Measurements from ENCODE around the gene BCL6. TPM values are rescaled to one million over a fixed set of nuclear protein-coding genes. Genes with fewer than 3 reads are reported as not detected.
A peak's percentile ranks its signal among the peaks of the same experiment; 100 is the strongest.

The BCL6 gene
- total RNA-seq, 1 donor from 2014 or later, result 7.7 TPM

DNA sequence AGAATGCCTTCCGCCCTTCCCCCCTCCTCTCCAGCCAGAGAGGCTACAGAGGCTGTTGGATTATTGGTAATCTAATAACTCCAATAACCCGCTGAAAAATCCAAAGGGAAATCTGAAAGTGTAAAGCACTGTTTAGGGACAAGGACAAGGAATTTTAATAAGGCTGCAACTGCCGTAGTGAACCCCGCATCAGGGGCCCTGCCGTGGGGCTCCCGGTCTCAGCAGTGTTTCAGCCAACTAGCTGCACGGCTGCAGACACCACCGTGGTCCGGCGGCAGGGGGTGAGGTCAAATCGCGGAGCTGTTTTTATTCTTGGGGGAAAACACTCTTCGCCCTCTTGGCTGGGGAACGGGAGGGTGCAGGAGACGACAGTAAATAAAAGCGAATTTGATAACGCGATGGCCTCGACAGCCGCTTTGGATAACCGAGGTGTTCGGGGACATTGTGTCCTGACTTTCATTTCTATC is 6.1 kb downstream of the BCL6 start:
- no peak for DNase-seq (ENCODE audit: low spot score)

DNA sequence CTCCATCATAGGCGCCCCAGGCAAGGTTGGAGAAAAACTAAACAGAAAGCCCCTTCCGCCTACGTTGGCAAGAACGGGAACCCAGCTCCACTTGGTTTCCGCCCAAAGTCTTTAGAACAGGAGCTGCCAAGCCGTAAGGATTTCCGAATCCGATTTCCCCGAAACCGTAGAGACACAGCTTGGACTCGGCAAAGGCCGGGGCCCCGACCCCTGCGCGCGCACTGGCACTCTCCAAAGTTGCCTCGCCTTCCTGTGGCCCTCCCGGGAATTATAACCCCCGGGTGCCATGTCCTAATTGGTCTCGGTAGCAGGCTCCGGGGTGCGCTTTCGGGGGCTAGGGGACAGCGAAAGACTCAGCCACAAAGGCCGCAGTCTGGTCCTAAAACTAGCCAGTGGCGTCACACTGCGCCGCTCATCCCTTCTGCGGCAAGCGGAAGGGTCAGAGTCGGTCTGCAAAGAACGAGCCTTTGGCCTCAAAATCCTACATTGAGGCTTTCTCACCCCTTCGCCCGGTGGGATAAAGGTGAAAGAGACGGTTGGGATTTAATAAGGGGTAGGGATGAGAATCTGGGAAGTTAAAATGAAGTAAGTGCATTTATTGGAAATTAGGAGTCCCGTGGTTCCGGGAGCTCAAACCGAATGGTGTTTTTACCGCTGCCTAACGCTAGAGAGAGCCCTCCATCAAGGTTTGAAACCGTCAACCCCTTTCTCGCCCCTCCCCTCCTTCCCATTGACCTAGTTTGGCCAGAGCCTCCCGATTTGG is 6.8 kb downstream of the BCL6 start:
- DNase-seq (ENCODE audit: low spot score), result peak; percentile 98

- no peak for DNase-seq (ENCODE audit: low spot score)
Measured at GRCh38 chr3:187738071-187738330, 7.3 kb downstream of the BCL6 start.

GRCh38 chr3:187737368-187738070 is 7.7 kb downstream of the BCL6 start:
- peak; percentile 85 for DNase-seq (ENCODE audit: low spot score)

DNA sequence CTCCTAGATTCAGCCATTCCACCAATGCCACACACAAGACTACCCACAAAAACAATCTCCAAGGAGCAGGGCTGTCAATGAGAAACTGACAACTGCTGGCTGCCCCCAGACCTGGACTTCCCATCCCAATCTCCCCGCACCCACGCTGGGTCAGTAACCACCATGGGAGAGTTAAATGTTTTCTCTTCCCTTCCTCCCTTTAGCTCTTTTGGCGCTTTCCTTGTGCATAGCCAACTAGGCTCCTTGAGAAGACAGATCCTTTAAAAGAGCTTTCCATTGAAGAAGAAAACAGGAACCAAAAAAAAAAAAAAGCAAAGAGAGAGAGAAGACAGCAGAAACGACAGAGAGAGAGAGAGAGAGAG is 8.3 kb downstream of the BCL6 start:
- no peak for DNase-seq (ENCODE audit: low spot score)

- DNase-seq (ENCODE audit: low spot score), result no peak
Measured at GRCh38 chr3:187736418-187736871, 8.8 kb downstream of the BCL6 start.

DNA sequence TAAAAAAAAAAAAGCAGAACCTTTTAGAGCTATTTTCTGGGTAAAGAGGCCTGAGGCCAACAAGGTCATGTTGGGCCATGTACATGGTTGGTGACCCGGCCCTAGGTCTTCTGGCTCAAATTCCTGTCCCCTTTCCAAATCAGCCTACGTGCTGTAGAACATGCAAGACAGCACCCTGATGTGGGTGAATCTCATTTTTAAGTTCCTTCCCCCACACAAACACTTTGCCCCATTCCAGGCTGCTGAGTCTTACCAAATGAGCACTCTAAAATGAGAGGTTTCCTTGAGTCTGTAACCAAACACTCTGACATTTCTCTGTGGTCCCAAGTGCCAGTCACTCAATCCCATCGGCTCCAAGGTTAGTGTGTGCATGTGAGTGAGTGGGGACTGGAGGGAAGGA is 9.4 kb downstream of the BCL6 start:
- DNase-seq (ENCODE audit: low spot score), result no peak

GRCh38 chr3:187735383-187735782 is 9.9 kb downstream of the BCL6 start:
- no peak for DNase-seq (ENCODE audit: low spot score)

GRCh38 chr3:187734841-187735240 is 10.4 kb downstream of the BCL6 start:
- DNase-seq (ENCODE audit: low spot score), result no peak

- DNase-seq (ENCODE audit: low spot score), result no peak
Measured at GRCh38 chr3:187733371-187733770, 11.9 kb downstream of the BCL6 start.

DNA sequence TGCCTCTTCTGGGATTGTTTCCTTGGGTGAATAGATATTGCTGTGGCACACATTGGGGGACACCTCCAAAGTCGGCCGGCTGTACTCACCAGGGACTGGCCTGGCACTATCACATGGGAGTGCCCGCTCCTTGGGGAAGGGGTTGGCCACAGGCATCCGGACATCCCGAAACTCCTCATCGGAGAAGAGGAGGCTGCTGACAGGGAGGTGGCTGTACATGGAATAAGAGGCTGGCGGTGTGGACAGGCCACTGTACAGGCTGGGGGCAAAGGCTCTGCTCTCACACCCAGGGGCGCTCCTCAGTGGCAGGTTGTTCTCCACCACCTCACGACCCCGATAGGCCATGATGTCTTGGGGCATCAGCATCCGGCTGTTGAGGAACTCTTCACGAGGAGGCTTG is 15.7 kb downstream of the BCL6 start:
- no peak for DNase-seq (ENCODE audit: low spot score)

DNA sequence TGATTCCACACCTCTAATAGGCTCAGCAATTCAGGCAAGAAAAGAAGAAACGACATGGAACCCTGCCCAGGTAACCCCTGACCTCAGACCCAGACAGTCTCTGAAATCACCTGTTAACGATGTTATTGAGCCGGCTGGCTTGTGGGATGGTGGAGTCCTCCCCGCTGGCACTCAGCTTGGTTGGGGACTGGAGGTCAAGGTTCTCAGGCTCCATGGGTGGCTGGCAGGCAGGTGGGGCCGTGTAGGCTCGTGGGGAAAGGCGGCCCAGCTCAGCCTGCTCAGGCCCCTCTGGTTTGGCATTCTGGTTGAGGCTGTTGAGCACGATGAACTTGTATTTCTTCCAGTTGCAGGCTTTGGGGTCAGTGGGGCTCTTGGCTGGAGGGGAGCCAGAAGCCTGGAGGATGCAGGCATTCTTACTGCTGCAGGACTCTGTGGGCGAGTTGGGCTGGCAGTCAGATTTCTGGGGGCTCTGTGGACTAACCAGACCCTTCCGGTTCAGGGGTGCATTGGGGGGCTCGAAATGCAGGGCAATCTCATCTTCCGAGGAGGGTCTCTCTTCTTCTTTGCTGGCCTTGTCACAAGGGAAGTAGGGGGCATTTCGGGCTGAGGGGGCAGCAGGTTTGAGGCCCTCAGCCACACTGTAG is 16.2 kb downstream of the BCL6 start:
- no peak for DNase-seq (ENCODE audit: low spot score)

DNA sequence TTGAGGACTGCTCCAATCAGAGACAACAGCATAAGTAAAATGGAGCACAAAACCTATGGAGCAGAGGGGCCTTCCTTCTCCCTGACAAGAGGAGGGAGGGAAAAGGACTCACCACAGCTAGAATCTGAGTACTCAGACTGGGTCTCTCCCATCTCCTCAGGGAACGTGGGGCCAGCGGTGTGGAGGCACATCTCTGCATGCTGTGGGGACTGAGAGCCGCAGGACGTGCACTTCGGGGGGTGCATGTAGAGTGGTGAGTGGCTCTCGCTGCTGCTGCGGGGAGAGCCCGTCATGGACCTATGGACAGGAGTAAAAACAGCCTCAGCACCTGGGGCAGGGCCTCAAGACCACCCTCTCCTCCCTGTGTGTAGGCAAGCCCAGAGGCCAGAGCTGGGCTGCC is 17.0 kb downstream of the BCL6 start:
- DNase-seq (ENCODE audit: low spot score), result no peak

- DNase-seq (ENCODE audit: low spot score), result no peak
Measured at GRCh38 chr3:187726564-187726963, 18.7 kb downstream of the BCL6 start.

DNA sequence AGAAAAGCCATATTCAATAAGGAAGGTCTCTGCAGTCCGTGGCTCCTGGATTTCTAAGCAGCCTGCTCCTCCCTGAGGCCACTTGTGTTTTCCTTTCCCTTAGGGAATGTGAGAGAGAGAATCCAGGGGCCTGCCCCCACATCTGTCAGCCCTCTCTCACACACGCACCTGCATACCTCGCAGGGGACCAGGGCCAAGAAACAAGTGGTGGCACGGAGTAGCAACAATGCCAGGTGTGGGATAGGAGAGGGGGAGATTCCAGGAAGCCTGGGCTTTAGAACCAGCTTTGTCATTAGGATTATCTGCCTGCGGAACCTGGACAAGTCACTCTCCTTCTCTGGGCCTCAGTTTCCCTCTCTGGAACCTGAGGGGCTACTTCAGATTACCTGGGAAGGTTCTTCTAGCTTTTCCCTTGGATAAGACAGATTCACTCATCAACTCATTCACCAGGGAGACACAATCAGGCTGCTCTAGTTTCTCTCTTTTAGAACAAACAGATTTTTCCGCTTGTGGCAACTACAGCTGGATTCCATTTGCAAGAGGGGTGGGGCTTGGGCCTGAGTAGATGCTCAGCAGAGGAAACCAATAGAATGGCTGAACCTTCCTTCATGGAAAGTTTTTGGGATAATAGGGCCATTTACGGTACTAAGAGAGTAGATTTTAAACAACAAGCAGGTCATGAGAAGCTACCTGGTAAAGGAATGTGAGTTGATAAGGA is 19.5 kb downstream of the BCL6 start:
- no peak for DNase-seq (ENCODE audit: low spot score)

- no peak for DNase-seq (ENCODE audit: low spot score)
Measured at GRCh38 chr3:187725224-187725623, 20.0 kb downstream of the BCL6 start.

GRCh38 chr3:187722206-187722612 is 23.1 kb downstream of the BCL6 start:
- no peak for DNase-seq (ENCODE audit: low spot score)

DNA sequence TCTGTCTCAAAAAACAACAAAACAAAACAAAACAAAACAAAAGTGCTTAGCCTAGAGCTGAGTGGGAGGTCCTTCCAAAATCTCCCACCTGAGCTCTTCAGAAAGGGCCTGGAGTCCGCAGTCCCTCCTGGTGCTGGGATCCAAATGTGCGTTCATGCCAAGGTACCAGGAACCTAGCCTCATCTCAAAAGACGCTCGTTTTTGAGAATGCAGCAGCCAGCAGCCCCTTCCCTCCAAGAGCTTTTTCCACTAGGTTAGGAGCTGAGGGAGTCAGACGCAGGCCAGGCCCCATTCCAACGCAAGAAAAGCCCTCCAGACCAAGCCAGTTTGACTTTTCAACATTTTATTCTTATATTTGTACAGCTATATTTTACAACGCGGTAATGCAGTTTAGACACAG is 24.2 kb downstream of the BCL6 start:
- DNase-seq (ENCODE audit: low spot score), result no peak

DNA sequence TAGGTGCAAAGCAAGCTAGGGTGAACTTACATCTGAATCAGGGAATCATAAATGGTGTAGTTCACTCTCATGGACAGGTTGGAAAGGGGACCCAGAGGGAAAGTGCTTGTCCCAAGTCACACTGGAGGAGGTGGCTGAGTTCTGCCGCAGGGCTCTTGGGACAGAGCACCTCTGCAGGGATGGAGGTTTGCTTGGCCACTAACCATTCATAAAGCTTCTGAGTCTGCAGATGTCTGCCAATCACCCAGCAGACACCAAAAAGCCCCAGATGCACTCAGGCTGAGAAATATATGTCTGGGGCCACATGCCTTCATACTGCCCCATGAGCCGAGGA is 25.0 kb downstream of the BCL6 start:
- no peak for DNase-seq (ENCODE audit: low spot score)

DNA sequence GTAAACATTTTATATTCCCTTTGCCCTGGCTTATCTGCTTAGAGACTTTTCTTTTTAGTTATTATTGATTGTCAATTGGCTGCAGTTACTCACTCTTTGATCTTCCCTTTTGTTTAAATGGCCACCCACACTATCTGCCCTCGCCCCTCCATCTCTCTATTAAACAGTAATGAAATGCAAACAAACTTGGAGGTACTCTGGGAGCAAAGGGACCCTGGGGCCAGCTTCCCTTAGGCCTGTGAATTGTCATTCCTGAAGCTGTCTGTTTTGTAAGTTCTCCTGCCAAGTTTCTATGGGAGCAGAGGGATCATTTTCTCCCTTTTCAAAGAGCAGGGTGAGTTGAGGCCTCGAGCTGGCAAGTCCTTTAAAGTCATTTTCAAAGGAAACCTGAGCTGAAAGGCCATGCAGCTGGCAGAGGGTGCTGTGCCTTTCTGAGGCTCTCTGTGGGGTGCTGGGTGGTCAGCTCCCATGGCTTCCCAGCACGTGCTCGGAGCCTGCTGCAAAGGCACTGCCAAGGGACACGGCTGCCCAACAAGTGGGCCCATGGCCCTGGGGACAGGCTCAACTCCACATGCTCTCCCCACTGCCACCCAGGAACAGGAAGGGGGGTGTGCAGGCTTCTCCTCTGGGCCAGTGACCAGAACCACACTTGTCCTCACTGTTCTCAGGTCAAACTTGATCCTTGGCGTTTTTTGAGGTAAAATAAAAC is 25.5 kb downstream of the BCL6 start:
- DNase-seq (ENCODE audit: low spot score), result peak; percentile 55

- DNase-seq (ENCODE audit: low spot score), result no peak
Measured at GRCh38 chr3:187718802-187719201, 26.5 kb downstream of the BCL6 start.

DNA sequence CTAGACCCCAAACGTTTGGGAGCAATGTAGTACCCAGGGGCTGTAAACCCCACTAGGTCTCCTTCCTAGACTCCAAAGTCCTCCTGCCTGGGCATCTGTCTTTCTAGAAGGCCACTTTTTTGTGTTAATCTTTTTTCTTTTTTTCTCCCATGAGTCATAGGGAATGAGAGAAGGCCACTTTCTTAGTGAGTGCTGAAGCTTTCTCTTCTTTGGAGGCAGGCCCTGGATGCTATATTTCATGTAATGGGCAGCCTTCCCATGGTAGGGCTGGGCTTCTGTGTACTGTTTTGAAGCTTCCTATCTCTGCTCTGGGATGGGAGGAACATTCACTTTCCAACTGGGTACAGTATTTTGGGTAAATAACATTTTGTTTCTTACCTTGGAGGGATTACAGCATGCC is 27.7 kb downstream of the BCL6 start:
- DNase-seq (ENCODE audit: low spot score), result peak; percentile 75
